IMR-90 (cell line): ENCODE results near the gene MPPED2. TPM values are rescaled to one million over a fixed set of nuclear protein-coding genes. Genes with fewer than 3 reads are reported as not detected.

ENCODE experiments used
- ATAC-seq: fragments of 200-7000 bp; cut with Tn5 transposase; 2 replicates; pipeline ENCODE4 v1.9.1; 2020; ENCODE audit warnings: low read depth, mild to moderate bottlenecking, moderate library complexity
- BruUV-seq: library from RNA; stranded (reverse); fragments of 400-500 nt; replicated peaks from 2 replicates; lab custom pipeline; 2021; lab: Mats Ljungman, UMichigan
- CTCF ChIA-PET: fragments of 300-600 bp; formaldehyde crosslinking; extraction: SDS; loops from one replicate; lab custom pipeline; 2021; ENCODE audit warnings: antibody characterized with exemption; lab: Yijun Ruan, JAX
- POLR2A ChIA-PET: fragments of 300-600 bp; sonication (Branson Sonifier 250); formaldehyde crosslinking; loops from one replicate; lab custom pipeline; 2022; ENCODE audit warnings: antibody characterized with exemption; ENCODE audit not compliant: unreplicated experiment; lab: Charles Lee
- DNase-seq: peaks from one replicate; pipeline ENCODE4 v3.0.0; 2013
- H2AFZ ChIP-seq: replicated peaks from 2 replicates; pipeline ENCODE3; 2013; ENCODE audit warnings: low read length, mild to moderate bottlenecking; ENCODE audit not compliant: poor library complexity
- H2AK5ac ChIP-seq: 2 replicates; pipeline ENCODE4 v1.6.1; 2013; ENCODE audit warnings: low read depth, low read length, inconsistent platforms
- H2AK9ac ChIP-seq: replicated peaks from 2 replicates; pipeline ENCODE3; 2013; ENCODE audit warnings: mild to moderate bottlenecking, low read depth, low read length, moderate library complexity; ENCODE audit not compliant: poor library complexity
- H2BK120ac ChIP-seq: 2 replicates; pipeline ENCODE4 v1.6.1; 2013; ENCODE audit warnings: low read depth, low read length, inconsistent platforms
- H2BK15ac ChIP-seq: 3 replicates; pipeline ENCODE4 v1.6.1; 2013; ENCODE audit warnings: low read depth, low read length, inconsistent platforms
- H2BK20ac ChIP-seq: 2 replicates; pipeline ENCODE4 v1.6.1; 2013; ENCODE audit warnings: low read depth, mild to moderate bottlenecking, inconsistent platforms, low read length, moderate library complexity
- H2BK5ac ChIP-seq: 2 replicates; pipeline ENCODE4 v1.6.1; 2013; ENCODE audit warnings: mild to moderate bottlenecking, low read depth, low read length, inconsistent platforms; ENCODE audit not compliant: poor library complexity, severe bottlenecking
- H3K14ac ChIP-seq: replicated peaks from 2 replicates; pipeline ENCODE4 v1.6.1; 2013; ENCODE audit warnings: low read depth, low read length, inconsistent platforms
- H3K18ac ChIP-seq: 2 replicates; pipeline ENCODE4 v1.6.1; 2013; ENCODE audit warnings: low read depth, low read length, control low read depth
- H3K23ac ChIP-seq: 2 replicates; pipeline ENCODE4 v1.6.1; 2013; ENCODE audit warnings: low read depth, low read length, inconsistent platforms
- H3K27ac ChIP-seq: 2 replicates; pipeline ENCODE4 v1.5.1; 2013; ENCODE audit warnings: mild to moderate bottlenecking, control low read depth, low read length; ENCODE audit not compliant: insufficient read depth
- H3K27me3 ChIP-seq: 2 replicates; pipeline ENCODE4 v1.6.1; 2013; ENCODE audit warnings: low read length; ENCODE audit not compliant: control insufficient read depth, insufficient read depth
- H3K36me3 ChIP-seq: 2 replicates; pipeline ENCODE4 v1.6.1; 2013; ENCODE audit warnings: low read length, mixed read lengths; ENCODE audit not compliant: control insufficient read depth, insufficient read depth
- H3K4ac ChIP-seq: 2 replicates; pipeline ENCODE4 v1.6.1; 2013; ENCODE audit warnings: low read depth, low read length, inconsistent platforms
- H3K4me1 ChIP-seq: 2 replicates; pipeline ENCODE4 v1.6.1; 2013; ENCODE audit warnings: low read length, mixed read lengths; ENCODE audit not compliant: control insufficient read depth, insufficient read depth
- H3K4me2 ChIP-seq: 2 replicates; pipeline ENCODE4 v1.6.1; 2013; ENCODE audit warnings: low read depth, mild to moderate bottlenecking, control low read depth, low read length, moderate library complexity
- H3K4me3 ChIP-seq: 2 replicates; pipeline ENCODE4 v1.5.1; 2013; ENCODE audit warnings: low read depth, mild to moderate bottlenecking, control low read depth, low read length, moderate library complexity; ENCODE audit not compliant: insufficient read depth
- H3K56ac ChIP-seq: 2 replicates; pipeline ENCODE4 v1.6.1; 2013; ENCODE audit warnings: low read length, inconsistent platforms; ENCODE audit not compliant: insufficient read depth; ENCODE audit errors: extremely low read depth
- H3K79me1 ChIP-seq, 2 experiments: 2 replicates each; pipeline ENCODE4 v1.6.1; 2013; ENCODE audit warnings: low read length in 2 of 2, inconsistent platforms in 1 of 2, low read depth in 1 of 2
- H3K9ac ChIP-seq: 2 replicates; pipeline ENCODE4 v1.6.1; 2013; ENCODE audit warnings: low read depth, low read length, control low read depth
- H3K9me1 ChIP-seq: 2 replicates; pipeline ENCODE4 v1.6.1; 2013; ENCODE audit warnings: low read length, inconsistent platforms; ENCODE audit not compliant: insufficient read depth
- H3K9me3 ChIP-seq: 2 replicates; pipeline ENCODE4 v1.6.1; 2013; ENCODE audit warnings: low read length; ENCODE audit not compliant: control insufficient read depth, insufficient read depth
- H4K20me1 ChIP-seq: 2 replicates; pipeline ENCODE4 v1.6.1; 2013; ENCODE audit warnings: low read length, inconsistent platforms; ENCODE audit not compliant: insufficient read depth
- H4K5ac ChIP-seq: 2 replicates; pipeline ENCODE4 v1.6.1; 2013; ENCODE audit warnings: mild to moderate bottlenecking, low read depth, low read length, control low read depth
- H4K8ac ChIP-seq, 2 experiments: 2 replicates each; pipeline ENCODE4 v1.6.1; 2013; ENCODE audit warnings: low read depth in 2 of 2, low read length in 2 of 2, control low read depth in 1 of 2, inconsistent platforms in 1 of 2
- H4K91ac ChIP-seq: 2 replicates; pipeline ENCODE4 v1.6.1; 2013; ENCODE audit warnings: low read depth, low read length, inconsistent platforms; ENCODE audit not compliant: insufficient read depth
- BHLHE40 ChIP-seq: fragments of 150-350 bp; IDR thresholded peaks from 2 replicates; pipeline ENCODE4 v1.6.1; 2016; ENCODE audit warnings: mild to moderate bottlenecking, low read depth, low read length
- CEBPB ChIP-seq: IDR thresholded peaks from 2 replicates; pipeline ENCODE4 v1.6.1; 2012; ENCODE audit warnings: low read depth, low read length, improper control_type of control experiment
- CHD1 ChIP-seq: IDR thresholded peaks from 2 replicates; pipeline ENCODE4 v1.6.1; 2012; ENCODE audit warnings: low read depth, low read length, improper control_type of control experiment
- CTCF ChIP-seq: conservative IDR thresholded peaks from 2 replicates; pipeline ENCODE4 v1.5.1; 2012; ENCODE audit warnings: mild to moderate bottlenecking, low read depth, low read length, improper control_type of control experiment
- ELK1 ChIP-seq: fragments of 150-350 bp; IDR thresholded peaks from 2 replicates; pipeline ENCODE4 v1.6.1; 2016; ENCODE audit warnings: low read depth, mild to moderate bottlenecking, low read length, moderate library complexity, borderline replicate concordance
- FOS ChIP-seq: fragments of 150-350 bp; IDR thresholded peaks from 2 replicates; pipeline ENCODE4 v1.6.1; 2016; ENCODE audit warnings: low read depth, low read length
- MAFK ChIP-seq: IDR thresholded peaks from 2 replicates; pipeline ENCODE4 v1.6.1; 2012; ENCODE audit warnings: low read depth, low read length, improper control_type of control experiment
- MAZ ChIP-seq: IDR thresholded peaks from 2 replicates; pipeline ENCODE4 v1.6.1; 2012; ENCODE audit warnings: low read depth, mild to moderate bottlenecking, low read length, improper control_type of control experiment, moderate library complexity, borderline replicate concordance
- MXI1 ChIP-seq: IDR thresholded peaks from 2 replicates; pipeline ENCODE4 v1.6.1; 2012; ENCODE audit warnings: low read depth, mild to moderate bottlenecking, low read length, moderate library complexity, borderline replicate concordance
- POLR2A ChIP-seq: IDR thresholded peaks from 2 replicates; pipeline ENCODE4 v1.6.1; 2012; ENCODE audit warnings: mild to moderate bottlenecking, low read depth, low read length
- RAD21 ChIP-seq: IDR thresholded peaks from 2 replicates; pipeline ENCODE4 v1.6.1; 2012; ENCODE audit warnings: low read length, improper control_type of control experiment
- RCOR1 ChIP-seq: IDR thresholded peaks from 2 replicates; pipeline ENCODE4 v1.6.1; 2012; ENCODE audit warnings: mild to moderate bottlenecking, low read length, improper control_type of control experiment; ENCODE audit not compliant: insufficient replicate concordance
- RFX5 ChIP-seq: IDR thresholded peaks from 2 replicates; pipeline ENCODE4 v1.8.0; 2012; ENCODE audit warnings: low read depth, mild to moderate bottlenecking, low read length, moderate library complexity
- SMC3 ChIP-seq: fragments of 150-350 bp; IDR thresholded peaks from 2 replicates; pipeline ENCODE4 v1.6.1; 2016; ENCODE audit warnings: low read depth, mild to moderate bottlenecking, antibody characterized with exemption, low read length, moderate library complexity
- USF2 ChIP-seq: fragments of 150-350 bp; IDR thresholded peaks from 2 replicates; pipeline ENCODE4 v1.6.1; 2017; ENCODE audit warnings: mild to moderate bottlenecking, antibody characterized with exemption, low read length, low read depth
- WGBS, 2 experiments: methylation state at CpG; one replicate each; pipeline versions ENCODE4 v1.1.5 to v1.1.7; 2013; ENCODE audit warnings: missing lambda C conversion rate in 2 of 2; ENCODE audit not compliant: insufficient read length in 1 of 2; ENCODE audit errors: extremely low coverage in 2 of 2; 5-methylcytosine and 5-hydroxymethylcytosine counted together
- dilution Hi-C: fragments of 300-500 bp; cut with HindIII; formaldehyde crosslinking; loops from one replicate; pipeline ENCODE4 v1.14.3; 2018; ENCODE audit warnings: low sequenced_read_pairs; ENCODE audit not compliant: unreplicated experiment
- in situ Hi-C: fragments of 300-500 bp; cut with MboI; formaldehyde crosslinking; loops from 3 replicates; pipeline ENCODE4 v1.14.3; 2019; ENCODE audit warnings: low sequenced_read_pairs, inconsistent platforms, mixed read lengths
- intact Hi-C: fragments of 100-400 bp; cut with micrococcal nuclease; formaldehyde crosslinking; loops from 2 replicates; pipeline ENCODE4 v1.10.0; 2022
- polyA plus RNA-seq, 3 experiments: library from polyadenylated mRNA; depleted of rRNA; stranded (reverse); fragments of >200 nt; gene quantifications; 2 replicates each; pipeline ENCODE4 v1.2.3, GENCODE V29; 2012; ENCODE audit warnings: low replicate concordance in 1 of 3
- total RNA-seq: library from RNA; depleted of rRNA; stranded (reverse); fragments of >200 nt; gene quantifications from 2 replicates; pipeline ENCODE4 v1.2.3, GENCODE V29; 2012

Gene MPPED2
- total and polyA plus RNA-seq, 2 of the 4 experiments (the other 2 are of a cell fraction), result 0.10 TPM; not detected in 1

GRCh38 chr11:30451167-30451566 is 135.0 kb downstream of the MPPED2 start:
- Histone ChIP-seq H3K9me3 (no peaks in the 10 kb centered on the region), H3K36me3 (no peaks in the 10 kb centered on the region), H3K4me3 (no peak overlapping the region), H3K9me1 (no peaks in the 10 kb centered on the region), H3K56ac (no peak overlapping the region), H2BK5ac (no peak overlapping the region), H3K79me1 (no peaks in the 10 kb centered on the region), H3K27ac (no peak overlapping the region), H2BK120ac (no peak overlapping the region), H2AK9ac (no peak overlapping the region), H2AFZ (no peak overlapping the region), H3K23ac (no peak overlapping the region), H4K20me1 (no peaks in the 10 kb centered on the region), H4K91ac (no peak overlapping the region), H3K4me1 (no peaks in the 10 kb centered on the region), H3K27me3 (no peaks in the 10 kb centered on the region), H2BK15ac (no peak overlapping the region), H4K8ac (no peak overlapping the region), H3K4ac (no peak overlapping the region), H2AK5ac (no peak overlapping the region), H4K5ac (no peak overlapping the region), H3K9ac (no peak overlapping the region), H2BK20ac (no peak overlapping the region), H3K14ac (no peak overlapping the region), H3K4me2 (no peak overlapping the region), H3K18ac (no peak overlapping the region)
- in situ Hi-C loops (no loop called here), dilution Hi-C loops (no loop called here), intact Hi-C loops (no loop called here)
- ChIA-PET POLR2A (no interaction called here), CTCF (no interaction called here)
- no peak for DNase-seq
- BruUV-seq, result no TSS peak
- TF ChIP-seq POLR2A (no peak), MAFK (no peak), CEBPB (no peak), CTCF (no peak), ELK1 (no peak), SMC3 (no peak), MAZ (no peak), USF2 (no peak), MXI1 (no peak), BHLHE40 (no peak), FOS (no peak), RCOR1 (no peak), CHD1 (no peak), RFX5 (no peak), RAD21 (no peak)
- no peak for ATAC-seq
- WGBS, 2 experiments, result no CpG with 5 or more reads among the region's 1 CpG
